ENCODE results near the gene HOXC9. TPM values are rescaled to one million over a fixed set of nuclear protein-coding genes. Genes with fewer than 3 reads are reported as not detected.
A peak's percentile ranks its signal among the peaks of the same experiment; 100 is the strongest.

HOXC9 gene
- polyA plus RNA-seq, 1 experiment = 1.2 TPM

- H3K27me3 ChIP-seq (ENCODE audit: control insufficient read depth, insufficient read depth, low read length) = peaks cover 3% of the 10 kb centered on the region; the same call in 1 of the 2 replicates
- DNase-seq (ENCODE audit: low read depth) = no peak
- ChIA-PET POLR2A (no interaction called here), CTCF (interaction anchor here (0.8 to 5.8 kb wide), 28 partner anchors 10 to 418 kb away, joined by 3 to 90 read pairs (median 6); partner anchors contain the start of genes HOXC5, HOXC8 and HOXC9)
- H3K36me3 ChIP-seq (ENCODE audit: control insufficient read depth, insufficient read depth, low read length) = no peaks in the 10 kb centered on the region; the same call in 1 of the 2 replicates
- no peak for TF ChIP-seq CTCF (IDR thresholded peaks at IDR 0.05; ENCODE audit: insufficient read depth, low read depth, low read length)
- peak overlapping the region; percentile 60 for H3K4me3 ChIP-seq (ENCODE audit: low read depth, low read length)
Measured at GRCh38 chr12:53985994-53986685, 13.8 kb upstream of the HOXC9 start.

GRCh38 chr12:53986686-53987483 lies 13.1 kb upstream of the HOXC9 start:
- peaks cover 5% of the 10 kb centered on the region; the same call in 1 of the 2 replicates for H3K27me3 ChIP-seq (ENCODE audit: control insufficient read depth, insufficient read depth, low read length)
- ChIA-PET CTCF (interaction anchor here (0.9 to 5.8 kb wide), 12 partner anchors 13 to 240 kb away, joined by 3 to 90 read pairs (median 11); partner anchors contain the start of genes HOXC5, HOXC8 and HOXC9), POLR2A (no interaction called here)

GRCh38 chr12:53987787-53988230 lies 12.2 kb upstream of the HOXC9 start:
- ChIA-PET CTCF (interaction anchor here (1.0 to 5.8 kb wide), 13 partner anchors 12 to 241 kb away, joined by 3 to 90 read pairs (median 8); partner anchors contain the start of genes HOXC8 and HOXC9), POLR2A (interaction anchor here (0.6 kb wide), 1 partner anchor 21 kb away, joined by 5 read pairs; the partner anchor contains the start of gene HOXC8)
- no peak for TF ChIP-seq CTCF (IDR thresholded peaks at IDR 0.05; ENCODE audit: insufficient read depth, low read depth, low read length)
- peaks cover 6% of the 10 kb centered on the region; the same call in 1 of the 2 replicates for H3K27me3 ChIP-seq (ENCODE audit: control insufficient read depth, insufficient read depth, low read length)
- H3K4me3 ChIP-seq (ENCODE audit: low read depth, low read length) = no peak overlapping the region
- H3K36me3 ChIP-seq (ENCODE audit: control insufficient read depth, insufficient read depth, low read length) = no peaks in the 10 kb centered on the region; the same call in 1 of the 2 replicates
- no peak for DNase-seq (ENCODE audit: low read depth)

More at GRCh38 chr12:53986686-53987483, 13.1 kb upstream of the HOXC9 start:
- no peak for DNase-seq (ENCODE audit: low read depth)
- no peak for TF ChIP-seq CTCF (IDR thresholded peaks at IDR 0.05; ENCODE audit: insufficient read depth, low read depth, low read length)
- H3K36me3 ChIP-seq (ENCODE audit: control insufficient read depth, insufficient read depth, low read length) = no peaks in the 10 kb centered on the region; the same call in 1 of the 2 replicates
- peak overlapping the region; percentile 60 for H3K4me3 ChIP-seq (ENCODE audit: low read depth, low read length)

- peaks cover 9% of the 10 kb centered on the region for H3K27me3 ChIP-seq (ENCODE audit: control insufficient read depth, insufficient read depth, low read length)
- DNase-seq (ENCODE audit: low read depth) = no peak
- no peak overlapping the region for H3K4me3 ChIP-seq (ENCODE audit: low read depth, low read length)
- ChIA-PET CTCF (interaction anchor here (0.7 to 5.8 kb wide), 14 partner anchors 8 to 275 kb away, joined by 3 to 90 read pairs (median 4); partner anchors contain the start of genes HOXC8 and HOXC9), POLR2A (interaction anchor here (0.6 kb wide), 1 partner anchor 20 kb away, joined by 5 read pairs; the partner anchor contains the start of gene HOXC8)
- no peaks in the 10 kb centered on the region; the same call in 1 of the 2 replicates for H3K36me3 ChIP-seq (ENCODE audit: control insufficient read depth, insufficient read depth, low read length)
- no peak for TF ChIP-seq CTCF (IDR thresholded peaks at IDR 0.05; ENCODE audit: insufficient read depth, low read depth, low read length)
Measured at GRCh38 chr12:53988541-53989226, 11.3 kb upstream of the HOXC9 start.

Measured in BJ (cell line).